HTERT RPE-1 (cell line): ENCODE data around the gene SRRM4.

Source experiments
- in situ Hi-C: fragments of 300-500 bp; cut with MboI; formaldehyde crosslinking; loops from 4 replicates; pipeline ENCODE4 v1.14.3; 2020; ENCODE audit warnings: low sequenced_read_pairs

Gene SRRM4

DNA sequence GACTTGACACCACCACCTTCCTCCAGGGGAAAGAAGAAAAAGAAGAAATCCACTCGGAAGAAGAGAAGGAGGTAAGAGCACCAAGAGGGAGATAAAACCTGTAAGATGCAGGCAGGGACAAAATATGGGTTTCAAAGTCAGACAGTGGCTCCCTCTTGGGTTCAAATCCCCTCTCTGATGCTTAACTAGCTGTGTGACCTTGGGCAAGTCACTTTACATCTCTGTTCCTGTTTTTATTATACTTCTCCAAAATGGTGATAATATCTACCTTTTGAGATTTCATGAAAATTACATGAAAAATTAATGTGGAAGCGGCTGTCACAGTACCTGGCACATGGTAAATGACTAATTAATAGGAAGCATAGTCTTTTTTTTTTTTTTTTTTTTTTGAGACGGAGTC, 133.0 kb downstream of the SRRM4 start:
- in situ Hi-C loops = no loop called here

GRCh38 chr12:119115296-119115905, 134.1 kb downstream of the SRRM4 start:
- in situ Hi-C loops = no loop called here

GRCh38 chr12:119117936-119118335, 136.6 kb downstream of the SRRM4 start:
- in situ Hi-C loops = no loop called here

GRCh38 chr12:119118625-119119024, 137.3 kb downstream of the SRRM4 start:
- in situ Hi-C loops = no loop called here

GRCh38 chr12:119122047-119122446, 140.7 kb downstream of the SRRM4 start:
- in situ Hi-C loops = no loop called here

GRCh38 chr12:119122751-119123150, 141.4 kb downstream of the SRRM4 start:
- in situ Hi-C loops = no loop called here

DNA sequence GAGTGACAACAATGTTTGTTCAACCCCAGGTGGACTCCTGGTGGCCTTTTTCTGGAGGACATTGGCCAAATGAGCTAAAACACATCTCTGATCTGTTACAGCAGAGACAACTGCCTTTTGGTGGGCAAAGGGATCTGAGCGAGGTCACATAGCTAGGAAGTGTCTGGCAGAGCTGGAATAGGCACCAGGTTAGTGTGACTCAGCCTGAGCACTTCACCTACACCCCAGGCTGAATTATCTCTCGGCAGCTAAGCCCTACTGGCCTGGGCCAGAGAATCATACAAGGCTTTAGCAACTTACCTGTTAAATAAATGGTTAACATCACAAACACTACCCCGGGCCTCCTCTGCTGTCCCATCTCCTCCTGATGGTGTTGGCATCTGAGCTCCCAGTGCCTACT, 147.2 kb downstream of the SRRM4 start:
- in situ Hi-C loops = no loop called here

DNA sequence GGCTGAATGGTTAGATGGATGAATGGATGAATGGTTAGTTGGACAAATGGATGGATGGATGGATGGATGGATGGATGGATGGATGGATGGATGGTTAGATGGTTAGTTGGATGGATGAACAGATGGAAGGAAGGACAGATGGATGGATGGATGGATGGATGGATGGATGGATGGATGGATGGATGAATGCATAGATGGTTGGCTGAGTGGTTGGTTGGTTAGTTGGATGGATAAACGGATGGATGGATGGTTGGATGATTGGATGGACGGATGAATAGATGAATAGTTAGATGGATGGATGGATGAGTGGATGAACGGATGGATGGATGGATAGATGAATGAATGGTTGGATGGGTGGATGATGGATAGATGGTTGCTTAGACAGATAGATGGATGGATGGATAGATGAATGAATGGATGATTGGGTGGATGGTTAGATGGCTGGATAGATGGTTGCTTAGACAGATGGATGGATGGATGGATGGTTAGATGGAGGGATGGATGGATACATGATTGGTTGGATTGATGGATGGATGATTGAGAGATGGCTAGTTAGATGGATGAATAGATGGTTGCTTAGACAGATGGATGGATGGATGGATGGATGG, 148.6 kb downstream of the SRRM4 start:
- in situ Hi-C loops = no loop called here

DNA sequence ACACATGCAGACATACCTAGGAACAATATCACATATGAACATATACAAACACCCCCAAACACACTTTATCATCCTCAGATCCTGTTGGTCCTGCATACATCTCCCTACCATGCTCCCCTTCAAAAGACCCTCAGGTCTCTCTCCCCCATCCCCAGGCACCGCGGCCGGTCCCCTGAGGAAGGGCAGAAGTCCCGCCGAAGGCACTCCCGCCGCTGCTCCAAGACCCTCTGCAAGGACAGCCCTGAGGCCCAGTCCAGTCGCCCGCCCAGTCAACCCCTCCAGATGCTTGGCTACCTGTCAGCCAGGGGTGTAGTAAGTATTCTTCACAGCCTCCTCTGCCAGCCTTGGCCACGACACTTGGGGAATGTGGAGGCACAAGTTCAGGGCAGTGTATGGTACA, 149.2 kb downstream of the SRRM4 start:
- in situ Hi-C loops = no loop called here

GRCh38 chr12:119134284-119135072, 153.1 kb downstream of the SRRM4 start:
- in situ Hi-C loops = no loop called here

DNA sequence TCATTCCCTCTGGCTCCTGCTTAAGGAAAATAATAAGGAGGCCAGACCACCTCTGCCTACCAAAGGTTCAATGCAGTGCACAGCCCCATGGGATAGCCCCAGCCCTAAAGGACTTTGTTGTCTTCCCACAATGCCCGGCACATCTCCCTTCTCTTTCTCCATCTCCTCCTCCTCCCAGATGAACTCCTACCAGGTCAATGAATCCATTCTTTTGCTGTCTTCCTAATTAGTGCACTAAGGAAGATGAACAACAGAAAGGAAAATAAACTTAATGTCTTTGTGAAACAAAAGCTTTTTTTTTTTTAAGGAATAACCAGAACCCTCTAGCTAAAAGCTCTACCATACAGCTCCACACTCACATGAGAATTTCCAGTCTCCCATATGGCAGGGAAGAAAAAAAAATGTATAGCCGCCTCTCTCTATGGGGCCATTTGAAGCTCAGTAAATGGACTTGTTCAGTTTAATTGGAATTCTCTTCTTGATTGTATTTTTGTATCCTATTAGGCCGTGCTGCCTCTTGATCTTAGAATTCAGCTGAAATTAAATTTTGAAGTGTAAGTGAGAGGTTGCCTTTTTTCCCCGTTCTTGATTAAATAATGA, 155.6 kb downstream of the SRRM4 start:
- in situ Hi-C loops = no loop called here

DNA sequence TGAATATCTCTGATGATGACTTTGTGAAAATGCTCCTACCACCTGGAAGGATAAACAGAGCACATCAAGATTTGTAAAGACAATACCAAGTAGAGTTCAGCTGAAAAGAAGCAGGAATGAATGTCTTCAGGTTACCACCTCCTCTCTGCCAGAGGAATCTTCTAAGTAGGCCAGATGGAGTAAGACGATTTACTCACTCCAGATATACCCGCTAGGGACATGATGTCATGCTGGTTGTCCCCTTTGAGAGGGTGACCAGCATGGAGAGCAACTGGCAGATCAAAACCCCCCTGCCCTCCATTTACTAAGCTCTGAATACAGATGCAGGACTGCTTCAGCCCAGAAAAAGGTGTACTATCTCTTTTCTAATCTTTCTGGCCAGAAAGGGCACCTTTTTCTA, 158.1 kb downstream of the SRRM4 start:
- in situ Hi-C loops = no loop called here

GRCh38 chr12:119145367-119145766, 164.0 kb downstream of the SRRM4 start:
- in situ Hi-C loops = no loop called here

DNA sequence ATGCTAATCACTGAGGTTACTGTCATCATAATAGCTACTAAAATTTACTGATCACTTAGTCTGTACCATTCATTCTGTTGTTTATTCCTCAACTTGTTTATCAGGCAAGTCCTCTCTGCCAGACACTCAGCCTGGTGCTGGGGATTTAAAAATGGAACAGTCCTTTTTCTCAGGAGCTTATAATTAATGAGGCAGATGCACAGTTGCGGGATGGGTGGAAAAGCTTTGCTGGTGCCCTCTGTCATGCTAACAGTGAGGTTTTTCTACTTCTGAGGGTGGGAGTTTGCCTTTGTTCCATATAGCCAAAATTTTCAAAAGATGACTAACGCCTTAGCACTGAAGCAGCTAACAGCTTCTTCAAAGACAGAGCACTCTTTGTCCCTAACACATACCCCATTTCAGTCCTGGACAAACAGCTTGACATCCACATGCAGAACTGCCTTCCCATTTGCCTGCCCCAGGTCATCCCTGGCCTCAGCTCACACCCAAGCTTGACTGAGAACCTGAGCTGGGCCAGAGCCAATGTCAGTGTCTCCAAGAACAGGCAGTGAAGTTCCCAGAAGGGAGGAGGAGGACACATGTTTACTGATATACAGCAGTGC, 166.6 kb downstream of the SRRM4 start:
- in situ Hi-C loops = no loop called here

GRCh38 chr12:119149270-119149669, 167.9 kb downstream of the SRRM4 start:
- in situ Hi-C loops = no loop called here

DNA sequence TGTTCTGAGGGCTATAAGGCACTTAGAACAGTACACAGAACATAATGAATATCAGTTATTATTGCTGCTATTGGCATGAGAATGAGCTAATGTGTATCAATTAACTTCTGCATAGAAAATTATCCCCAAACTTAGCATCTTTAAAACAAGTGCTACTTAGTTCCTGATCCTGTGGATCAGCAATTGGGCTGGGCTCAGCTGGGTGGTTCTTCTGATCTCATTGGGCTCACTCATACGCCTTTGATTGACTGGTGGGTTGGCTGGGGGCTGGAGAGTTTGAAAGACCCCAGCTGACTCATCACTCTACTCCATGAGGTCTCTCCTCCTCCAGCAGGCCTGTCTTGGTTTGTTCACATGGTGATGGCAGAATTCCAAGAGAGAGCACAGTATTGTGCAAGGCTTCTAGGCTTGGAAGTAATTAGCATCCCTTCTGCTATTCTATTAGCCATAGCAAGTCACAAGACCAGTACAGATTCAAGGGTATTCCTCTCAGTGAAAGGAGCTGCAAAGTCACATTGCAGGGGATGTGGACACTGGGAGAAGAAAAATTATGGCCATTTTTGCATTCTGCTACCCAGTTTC, 170.2 kb downstream of the SRRM4 start:
- in situ Hi-C loops = no loop called here

DNA sequence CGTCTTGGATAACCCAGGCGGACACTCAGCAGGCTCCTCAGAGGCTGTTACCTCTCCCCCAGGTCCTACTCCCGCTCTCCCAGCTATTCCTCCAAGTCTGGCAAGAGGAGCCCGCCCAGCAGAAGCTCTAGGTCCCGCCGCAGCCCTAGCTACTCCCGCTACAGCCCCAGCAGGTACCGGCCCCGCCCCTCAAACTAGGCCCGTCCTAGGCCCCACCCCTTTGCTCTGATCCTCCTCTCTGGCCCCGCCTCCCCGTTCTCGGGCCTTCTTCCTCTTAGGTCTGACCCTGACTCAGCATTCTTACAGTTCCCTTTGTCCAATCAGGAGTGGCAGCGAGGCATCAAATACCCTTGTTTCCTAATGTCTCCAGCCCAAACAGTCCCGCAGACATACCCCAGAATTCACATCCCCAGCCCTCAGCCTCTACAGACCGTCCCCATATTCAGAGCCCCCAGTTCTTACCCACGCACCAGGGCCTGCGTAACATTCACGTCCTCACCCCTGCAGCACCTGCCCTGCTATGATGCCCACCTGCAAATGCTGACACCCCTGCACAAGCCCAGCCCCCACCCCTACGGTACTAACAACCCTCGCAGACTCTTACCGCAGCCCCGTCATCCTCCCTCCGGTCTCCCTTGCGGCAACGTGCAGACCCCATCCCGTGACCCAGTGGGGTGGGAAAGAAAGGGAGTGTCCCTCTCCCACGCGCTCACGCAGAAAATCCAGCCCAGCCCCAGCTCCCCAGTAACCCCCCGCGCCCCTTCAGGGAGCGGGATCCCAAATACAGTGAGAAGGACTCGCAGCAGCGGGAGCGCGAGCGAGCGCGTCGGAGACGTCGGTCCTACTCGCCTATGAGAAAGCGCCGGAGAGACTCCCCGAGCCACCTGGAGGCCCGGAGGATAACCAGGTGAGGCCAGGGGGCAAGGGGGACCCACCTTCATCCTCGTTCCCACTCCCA, 172.4 kb downstream of the SRRM4 start:
- in situ Hi-C loops = no loop called here

- in situ Hi-C loops = no loop called here
These were observed 173.1 kb downstream of the SRRM4 start for GRCh38 chr12:119154435-119154818.

- in situ Hi-C loops = no loop called here
These were observed 175.2 kb downstream of the SRRM4 start for GRCh38 chr12:119156401-119157044.
